Astrocyte of the spinal cord (primary cell): Measurements from ENCODE around the gene PTRH1.

Source experiments
- DNase-seq: peaks from one replicate; pipeline ENCODE4 v3.0.0; 2011; ENCODE audit warnings: low read depth, low spot score
- H3K4me3 ChIP-seq: 2 replicates; pipeline ENCODE4 v1.5.1; 2011; ENCODE audit warnings: low read depth, mild to moderate bottlenecking, low read length, moderate library complexity
- CTCF ChIP-seq: IDR thresholded peaks from 2 replicates; pipeline ENCODE4 v1.5.1; 2012; ENCODE audit warnings: low read depth, mild to moderate bottlenecking, low read length, inconsistent platforms
- in situ Hi-C: cut with HindIII; loops from 2 replicates; pipeline ENCODE4 v1.10.0; 2017; ENCODE audit warnings: low sequenced_read_pairs

The PTRH1 gene

DNA sequence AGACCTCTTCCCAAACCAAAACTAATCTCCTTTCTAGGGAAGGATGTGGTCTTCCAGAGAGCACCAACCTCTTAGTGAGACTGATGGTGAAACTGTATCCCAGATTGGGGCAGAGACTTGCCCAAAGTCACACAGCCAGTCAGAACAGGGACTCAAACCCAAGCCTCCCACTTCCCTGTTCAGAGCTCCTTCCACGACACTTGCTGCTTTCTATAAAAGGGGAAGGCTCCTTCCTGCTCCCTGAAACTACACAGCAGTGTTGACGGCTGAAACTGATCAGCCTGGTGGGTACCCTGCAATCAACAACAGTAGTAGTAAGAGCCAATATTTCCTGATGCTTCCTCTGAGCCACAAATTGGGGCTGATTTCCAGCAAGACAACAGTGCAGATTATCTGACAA lies 18.2 kb upstream of the PTRH1 start:
- H3K4me3 ChIP-seq: no peak overlapping the region
- DNase-seq: no peak
- in situ Hi-C loops: no loop called here
- no peak for TF ChIP-seq CTCF

- in situ Hi-C loops: no loop called here
- no peak for DNase-seq
- H3K4me3 ChIP-seq: no peak overlapping the region
- no peak for TF ChIP-seq CTCF
Observed at GRCh38 chr9:127732444-127732843, 17.0 kb upstream of the PTRH1 start.

GRCh38 chr9:127731938-127732337 lies 16.5 kb upstream of the PTRH1 start:
- TF ChIP-seq CTCF: no peak
- no peak for DNase-seq
- in situ Hi-C loops: no loop called here
- H3K4me3 ChIP-seq: no peak overlapping the region

DNA sequence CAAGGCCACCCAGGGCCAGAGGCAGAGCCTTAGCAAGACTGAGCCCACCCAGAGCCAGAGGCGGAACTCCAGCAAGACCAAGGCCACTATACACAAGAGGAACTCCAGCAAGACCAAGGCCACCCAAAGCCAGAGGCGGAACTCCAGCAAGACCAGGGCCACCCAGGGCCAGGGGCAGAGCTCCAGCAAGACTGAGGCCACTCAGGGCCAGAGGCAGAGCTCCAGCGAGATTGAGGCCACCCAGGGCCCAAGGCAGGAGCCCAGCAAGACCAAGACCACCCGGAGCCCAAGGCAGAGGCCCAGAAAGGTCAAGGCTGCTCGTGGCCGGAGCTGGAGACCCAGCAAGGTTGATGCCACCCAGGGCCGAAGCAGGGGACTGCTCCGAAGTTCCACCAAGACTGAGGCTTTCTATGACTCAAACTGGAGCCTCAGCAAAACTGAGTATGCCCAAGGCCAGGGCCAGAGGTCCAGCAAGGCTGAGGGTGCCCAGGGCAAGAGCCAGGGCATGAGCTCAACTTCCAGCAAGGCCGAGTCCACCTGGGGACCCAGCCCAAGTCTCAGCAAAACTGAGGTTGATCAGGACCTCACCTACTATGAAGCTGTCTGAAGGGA lies 15.4 kb upstream of the PTRH1 start:
- no peak overlapping the region for H3K4me3 ChIP-seq
- in situ Hi-C loops: no loop called here
- TF ChIP-seq CTCF: no peak
- DNase-seq: no peak

- in situ Hi-C loops: no loop called here
- TF ChIP-seq CTCF: no peak
- no peak for DNase-seq
- no peak overlapping the region for H3K4me3 ChIP-seq
Observed at GRCh38 chr9:127730262-127730661, 14.8 kb upstream of the PTRH1 start.

GRCh38 chr9:127729522-127730256 lies 14.2 kb upstream of the PTRH1 start:
- TF ChIP-seq CTCF: no peak
- in situ Hi-C loops: no loop called here
- H3K4me3 ChIP-seq: no peak overlapping the region
- DNase-seq: no peak
